ENCODE results near the gene TMEM184B. TPM values are rescaled to one million over a fixed set of nuclear protein-coding genes. Genes with fewer than 3 reads are reported as not detected.

Gene TMEM184B
- total and polyA plus RNA-seq, 10 of the 15 experiments (the other 5 are each of a cell fraction or from before 2014, with no cell fraction given), result 0.56 to 22.4 (median 7.9) TPM

GRCh38 chr22:38230916-38231315 lies 41.9 kb downstream of the TMEM184B start:
- intact Hi-C loops (cut with micrococcal nuclease; ENCODE audit: unreplicated experiment), result no loop called here
- H3K27ac ChIP-seq (ENCODE audit: control insufficient read depth, insufficient read depth), result no peak overlapping the region
- ATAC-seq, result no peak

GRCh38 chr22:38230108-38230825 lies 42.5 kb downstream of the TMEM184B start:
- in situ Hi-C loops (cut with MboI), result no loop called here
- Histone ChIP-seq H4K20me1 (ENCODE audit: control insufficient read depth, insufficient read depth) (no peaks in the 10 kb centered on the region), H3K79me2 (ENCODE audit: control insufficient read depth, insufficient read depth, low read length) (no peaks in the 10 kb centered on the region), H3K4me1 (ENCODE audit: control insufficient read depth, insufficient read depth, low read length) (no peaks in the 10 kb centered on the region), H3K9ac (ENCODE audit: control insufficient read depth, insufficient read depth, low read length) (no peak overlapping the region), H3K4me3 (no peak overlapping the region), H3K36me3 (ENCODE audit: control insufficient read depth in 2 of 2, insufficient read depth in 2 of 2, low read length in 1 of 2) (peaks cover 3 to 5% of the 10 kb centered on the region in 2 experiments; a peak in 3 of 4 replicates), H2AFZ (ENCODE audit: control insufficient read depth, low read depth, low read length) (no peak overlapping the region), H3K9me3 (replicated peaks; ENCODE audit: control insufficient read depth, insufficient read depth, low read length) (no peaks in the 10 kb centered on the region), H3K27ac (ENCODE audit: control insufficient read depth, insufficient read depth) (no peak overlapping the region), H3K27me3 (replicated peaks in 1 of 2; ENCODE audit: control insufficient read depth in 2 of 2, insufficient read depth in 2 of 2, low read length in 1 of 2) (no peaks in the 10 kb centered on the region), H3K4me2 (ENCODE audit: control insufficient read depth, insufficient read depth) (no peak overlapping the region)
- FAIRE-seq (no peak), ATAC-seq (peak; percentile 48; the same call in 2 of the 3 replicates), DNase-seq (ENCODE audit: low read depth, low spot score) (no peak)
- BruUV-seq (replicated peaks), result no TSS peak
- intact Hi-C loops (cut with micrococcal nuclease; ENCODE audit: unreplicated experiment), result no loop called here
- ChIA-PET SMC1A (ENCODE audit: uncharacterized antibody, unreplicated experiment) (interaction anchor here (0.7 to 1.6 kb wide), 4 partner anchors 44 to 130 kb away, joined by 3 to 6 read pairs (median 3); no protein-coding TSS in a partner anchor), POLR2A (no interaction called here), CTCF (interaction anchor here (1.0 to 4.3 kb wide), 9 partner anchors 16 to 178 kb away, joined by 3 to 22 read pairs (median 5); no protein-coding TSS in a partner anchor), RAD21 (ENCODE audit: unreplicated experiment) (interaction anchor here (1.0 to 2.4 kb wide), 5 partner anchors 11 to 177 kb away, joined by 3 to 14 read pairs (median 6); no protein-coding TSS in a partner anchor)
- 79% methylated on average over 14 of the region's 15 CpGs for WGBS (ENCODE audit: insufficient coverage, insufficient replicate concordance, low lambda C conversion rate, missing lambda C conversion rate)
- no peak for TF ChIP-seq NFYB (IDR thresholded peaks at IDR 0.05; ENCODE audit: insufficient read depth, low read depth, low read length)
- TF ChIP-seq ZNF24 (IDR thresholded peaks at IDR 0.05), result no peak
- no peak for TF ChIP-seq BHLHE40 (IDR thresholded peaks at IDR 0.05; ENCODE audit: borderline replicate concordance in 1 of 2, low read depth in 2 of 2, low read length in 1 of 2)
- TF ChIP-seq POU2F2 (IDR thresholded peaks at IDR 0.05; ENCODE audit: borderline replicate concordance, low read depth, low read length), result no peak
- TF ChIP-seq NBN (IDR thresholded peaks at IDR 0.05), result no peak
- peak; percentile 74 for TF ChIP-seq RAD21 (IDR thresholded peaks at IDR 0.05; ENCODE audit: insufficient read depth, low read depth, low read length)
- no peak for TF ChIP-seq NR2C2 (IDR thresholded peaks at IDR 0.05; ENCODE audit: borderline replicate concordance, control insufficient read depth, insufficient read length, low read depth)
- TF ChIP-seq ATF7 (IDR thresholded peaks at IDR 0.05; ENCODE audit: low read depth), result no peak
- TF ChIP-seq USF2 (IDR thresholded peaks at IDR 0.05; ENCODE audit: borderline replicate concordance, low read depth, low read length), result no peak
- TF ChIP-seq MYB (IDR thresholded peaks at IDR 0.05; ENCODE audit: borderline replicate concordance, low read depth, low read length), result no peak
- no peak for TF ChIP-seq EP300 (IDR thresholded peaks at IDR 0.05; ENCODE audit: borderline replicate concordance in 1 of 2, control insufficient read depth in 1 of 2, low read depth in 2 of 2, low read length in 2 of 2)
- TF ChIP-seq CBFB (IDR thresholded peaks at IDR 0.05; ENCODE audit: low read depth), result no peak
- TF ChIP-seq RCOR1 (conservative IDR thresholded peaks at IDR 0.05; ENCODE audit: low read depth, low read length), result no peak
- no peak for TF ChIP-seq NFYA (IDR thresholded peaks at IDR 0.05; ENCODE audit: borderline replicate concordance, low read depth, low read length)
- no peak for TF ChIP-seq NFIC (IDR thresholded peaks at IDR 0.05; ENCODE audit: low read depth, low read length)

More at GRCh38 chr22:38230916-38231315, 41.9 kb downstream of the TMEM184B start:
- Histone ChIP-seq H2AFZ (ENCODE audit: control insufficient read depth, low read depth, low read length) (no peak overlapping the region), H4K20me1 (ENCODE audit: control insufficient read depth, insufficient read depth) (no peaks in the 10 kb centered on the region), H3K27me3 (replicated peaks in 1 of 2; ENCODE audit: control insufficient read depth in 2 of 2, insufficient read depth in 2 of 2, low read length in 1 of 2) (no peaks in the 10 kb centered on the region), H3K4me3 (no peak overlapping the region), H3K79me2 (ENCODE audit: control insufficient read depth, insufficient read depth, low read length) (no peaks in the 10 kb centered on the region), H3K9ac (ENCODE audit: control insufficient read depth, insufficient read depth, low read length) (no peak overlapping the region), H3K9me3 (replicated peaks; ENCODE audit: control insufficient read depth, insufficient read depth, low read length) (no peaks in the 10 kb centered on the region), H3K4me2 (ENCODE audit: control insufficient read depth, insufficient read depth) (no peak overlapping the region), H3K36me3 (ENCODE audit: control insufficient read depth in 2 of 2, insufficient read depth in 2 of 2, low read length in 1 of 2) (peaks cover 3 to 5% of the 10 kb centered on the region in 2 experiments; a peak in 3 of 4 replicates), H3K4me1 (ENCODE audit: control insufficient read depth, insufficient read depth, low read length) (no peaks in the 10 kb centered on the region)
- TF ChIP-seq TCF3 (IDR thresholded peaks at IDR 0.05; ENCODE audit: borderline replicate concordance, insufficient read depth, low read depth, low read length) (no peak), CBX3 (IDR thresholded peaks at IDR 0.05; ENCODE audit: borderline replicate concordance, low read depth) (no peak)
- RAD21 ChIA-PET (ENCODE audit: unreplicated experiment), result interaction anchor here (1.0 to 2.2 kb wide), 3 partner anchors 12 to 178 kb away, joined by 3 to 14 read pairs (median 6); no protein-coding TSS in a partner anchor
- no TSS peak for BruUV-seq (replicated peaks)
- WGBS (ENCODE audit: insufficient coverage, insufficient replicate concordance, low lambda C conversion rate, missing lambda C conversion rate), result 78% methylated on average over 9 of the region's 9 CpGs
- CTCF ChIA-PET, result interaction anchor here (1.1 to 4.3 kb wide), 6 partner anchors 16 to 178 kb away, joined by 3 to 22 read pairs (median 6); no protein-coding TSS in a partner anchor
- in situ Hi-C loops (cut with MboI), result no loop called here
- POLR2A ChIA-PET, result no interaction called here
- FAIRE-seq (no peak), DNase-seq (ENCODE audit: low read depth, low spot score) (no peak)
- SMC1A ChIA-PET (ENCODE audit: uncharacterized antibody, unreplicated experiment), result interaction anchor here (0.7 to 1.6 kb wide), 2 partner anchors 127 to 131 kb away, joined by 3 to 6 read pairs; no protein-coding TSS in a partner anchor

All from GM12878 (cell line).